Uterus (tissue), 4 donors: ENCODE results near the gene PHYHIPL. TPM values are rescaled to one million over a fixed set of nuclear protein-coding genes. Genes with fewer than 3 reads are reported as not detected.

ENCODE experiments used
- DNase-seq, 2 donors: peaks; one replicate each; pipeline ENCODE4 v3.0.0-alpha.2; 2019 to 2020
- H3K27ac ChIP-seq, 2 donors: fragments of 200-600 bp; sonication (generic); 1 replicate in 1 of 2; 2 replicates in 1 of 2; pipeline ENCODE4 v1.5.1; 2016 to 2018
- H3K27me3 ChIP-seq, 2 donors: fragments of 200-600 bp; sonication (generic); one replicate each; pipeline ENCODE4 v1.5.1; 2018 to 2019; ENCODE audit warnings: control low read depth in 1 of 2
- H3K36me3 ChIP-seq, 2 donors: fragments of 200-600 bp; sonication (generic); one replicate each; pipeline ENCODE4 v1.5.1; 2019; ENCODE audit warnings: control low read depth in 1 of 2
- H3K4me1 ChIP-seq, 2 donors: fragments of 200-600 bp; sonication (generic); one replicate each; pipeline ENCODE4 v1.5.1; 2018 to 2019; ENCODE audit warnings: control low read depth in 1 of 2
- H3K4me3 ChIP-seq, 2 donors: fragments of 200-600 bp; sonication (generic); 1 replicate in 1 of 2; 2 replicates in 1 of 2; pipeline ENCODE4 v1.5.1; 2018 to 2019; ENCODE audit warnings: mild to moderate bottlenecking in 1 of 2
- H3K9me3 ChIP-seq, 2 donors: fragments of 200-600 bp; sonication (generic); one replicate each; pipeline ENCODE4 v1.5.1; 2019; ENCODE audit warnings: control low read depth in 1 of 2
- POLR2A ChIP-seq, 2 donors: fragments of 450-650 bp; IDR thresholded peaks; one replicate each; pipeline ENCODE4 v1.6.1; 2016; ENCODE audit warnings: antibody characterized with exemption in 2 of 2, mild to moderate bottlenecking in 1 of 2, moderate library complexity in 1 of 2
- intact Hi-C: fragments of 100-400 bp; cut with DNase I; formaldehyde crosslinking; loops from one replicate; pipeline ENCODE4 v1.15.1; 2023; ENCODE audit warnings: low total_unique reads
- total RNA-seq, 4 donors: library from RNA; depleted of rRNA in 3 of 4; stranded (reverse); fragments of >200 nt in 3 of 4; gene quantifications; one replicate each; pipeline versions ENCODE4 v1.1.0 to v1.2.4, GENCODE V29; 2014 to 2023
- TF ChIP-seq, protein P1 (sequence below), 4 experiments: fragments of 200-600 bp in 2 of 4; fragments of 450-650 bp in 2 of 4; sonication (generic) in 2 of 4; IDR thresholded peaks; one replicate each; pipeline ENCODE4 v1.5.1; 2016 to 2019; ENCODE audit warnings: antibody characterized with exemption in 4 of 4, mild to moderate bottlenecking in 2 of 4, moderate library complexity in 1 of 4
- donor health status: DM: yes; HTN: yes; CAD: no.

The PHYHIPL gene
- total RNA-seq, 4 donors from 2014 or later: 0.12 to 0.83 TPM; not detected in 2

DNA sequence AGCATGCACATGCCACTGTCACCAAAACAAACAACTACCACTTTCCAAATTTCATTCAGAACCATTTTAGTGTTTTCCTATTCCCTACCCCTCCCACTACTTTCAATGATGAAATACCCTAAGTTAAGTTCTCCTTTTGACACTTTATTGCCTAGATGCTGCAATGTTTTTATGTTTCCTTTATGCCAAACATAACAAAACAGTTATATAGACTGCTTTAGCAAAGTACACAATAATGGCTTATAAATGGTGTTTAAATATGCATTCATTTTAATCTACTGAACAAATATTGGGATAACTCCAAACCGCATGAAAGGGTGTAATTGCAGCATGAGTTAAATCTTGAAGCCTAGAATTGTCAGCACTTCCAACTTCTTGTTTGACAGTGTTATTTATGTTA lies 69.2 kb downstream of the PHYHIPL start:
- Histone ChIP-seq H3K27ac (no peak overlapping the region), H3K9me3 (no peaks in the 10 kb centered on the region), H3K4me3 (no peak overlapping the region), H3K27me3 (no peaks in the 10 kb centered on the region), H3K36me3 (no peaks in the 10 kb centered on the region), H3K4me1 (no peaks in the 10 kb centered on the region)
- TF ChIP-seq, protein P1, sequence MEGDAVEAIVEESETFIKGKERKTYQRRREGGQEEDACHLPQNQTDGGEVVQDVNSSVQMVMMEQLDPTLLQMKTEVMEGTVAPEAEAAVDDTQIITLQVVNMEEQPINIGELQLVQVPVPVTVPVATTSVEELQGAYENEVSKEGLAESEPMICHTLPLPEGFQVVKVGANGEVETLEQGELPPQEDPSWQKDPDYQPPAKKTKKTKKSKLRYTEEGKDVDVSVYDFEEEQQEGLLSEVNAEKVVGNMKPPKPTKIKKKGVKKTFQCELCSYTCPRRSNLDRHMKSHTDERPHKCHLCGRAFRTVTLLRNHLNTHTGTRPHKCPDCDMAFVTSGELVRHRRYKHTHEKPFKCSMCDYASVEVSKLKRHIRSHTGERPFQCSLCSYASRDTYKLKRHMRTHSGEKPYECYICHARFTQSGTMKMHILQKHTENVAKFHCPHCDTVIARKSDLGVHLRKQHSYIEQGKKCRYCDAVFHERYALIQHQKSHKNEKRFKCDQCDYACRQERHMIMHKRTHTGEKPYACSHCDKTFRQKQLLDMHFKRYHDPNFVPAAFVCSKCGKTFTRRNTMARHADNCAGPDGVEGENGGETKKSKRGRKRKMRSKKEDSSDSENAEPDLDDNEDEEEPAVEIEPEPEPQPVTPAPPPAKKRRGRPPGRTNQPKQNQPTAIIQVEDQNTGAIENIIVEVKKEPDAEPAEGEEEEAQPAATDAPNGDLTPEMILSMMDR (IDR thresholded peaks at IDR 0.05): no peak
- TF ChIP-seq POLR2A (IDR thresholded peaks at IDR 0.05): no peak
- intact Hi-C loops: loop anchor here (10.0 kb wide), 1 partner anchor 379 kb away; no protein-coding TSS in a partner anchor
- no peak for DNase-seq

DNA sequence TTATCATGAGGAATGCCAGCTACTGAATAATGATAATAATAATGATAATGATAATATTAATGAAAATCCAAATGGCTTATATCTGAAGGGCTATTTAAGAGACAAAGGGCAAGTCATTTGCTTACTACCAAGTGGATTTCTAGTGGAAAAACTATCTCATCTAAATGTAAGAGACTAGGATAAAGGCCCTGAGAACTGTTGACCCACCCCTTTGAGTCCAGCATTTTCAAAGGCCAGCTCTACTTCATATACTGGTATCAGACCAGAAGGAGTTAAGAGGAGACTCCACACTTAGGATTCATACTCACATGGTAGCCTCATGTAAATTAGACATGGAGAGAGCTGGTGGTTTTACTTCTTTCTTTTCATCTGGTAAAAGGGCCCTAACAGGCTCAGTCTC lies 76.0 kb downstream of the PHYHIPL start:
- H3K36me3 ChIP-seq: no peaks in the 10 kb centered on the region
- H3K4me3 ChIP-seq: no peak overlapping the region
- TF ChIP-seq, protein P1 (IDR thresholded peaks at IDR 0.05): no peak
- no peak for TF ChIP-seq POLR2A (IDR thresholded peaks at IDR 0.05)
- DNase-seq: no peak
- intact Hi-C loops: no loop called here
- H3K4me1 ChIP-seq: no peaks in the 10 kb centered on the region
- no peaks in the 10 kb centered on the region for H3K9me3 ChIP-seq
- H3K27ac ChIP-seq: no peak overlapping the region
- H3K27me3 ChIP-seq: no peaks in the 10 kb centered on the region

DNA sequence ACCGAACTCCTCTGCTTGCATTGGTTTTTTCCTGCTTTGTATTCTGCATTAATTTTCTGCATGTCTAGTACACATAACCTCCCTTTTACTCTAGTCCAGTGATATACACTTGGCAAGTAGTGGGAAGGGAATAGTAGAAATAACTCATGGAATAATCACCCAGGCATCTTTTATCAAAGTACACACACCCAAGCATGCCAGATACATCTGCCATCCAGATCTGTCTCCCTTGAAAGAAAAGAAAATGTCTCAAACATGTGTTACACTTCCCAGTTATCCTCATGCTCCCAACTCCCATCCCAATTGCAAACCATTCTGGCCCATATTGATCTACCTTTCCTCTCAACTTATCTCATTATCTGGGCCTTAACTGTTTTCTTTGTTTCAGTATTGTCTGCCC lies 79.0 kb downstream of the PHYHIPL start:
- no peaks in the 10 kb centered on the region for H3K36me3 ChIP-seq
- intact Hi-C loops: no loop called here
- H3K4me3 ChIP-seq: no peak overlapping the region
- no peak for DNase-seq
- H3K27me3 ChIP-seq: no peaks in the 10 kb centered on the region
- no peaks in the 10 kb centered on the region for H3K4me1 ChIP-seq
- H3K27ac ChIP-seq: no peak overlapping the region
- no peaks in the 10 kb centered on the region for H3K9me3 ChIP-seq
- TF ChIP-seq, protein P1 (IDR thresholded peaks at IDR 0.05): no peak
- no peak for TF ChIP-seq POLR2A (IDR thresholded peaks at IDR 0.05)

DNA sequence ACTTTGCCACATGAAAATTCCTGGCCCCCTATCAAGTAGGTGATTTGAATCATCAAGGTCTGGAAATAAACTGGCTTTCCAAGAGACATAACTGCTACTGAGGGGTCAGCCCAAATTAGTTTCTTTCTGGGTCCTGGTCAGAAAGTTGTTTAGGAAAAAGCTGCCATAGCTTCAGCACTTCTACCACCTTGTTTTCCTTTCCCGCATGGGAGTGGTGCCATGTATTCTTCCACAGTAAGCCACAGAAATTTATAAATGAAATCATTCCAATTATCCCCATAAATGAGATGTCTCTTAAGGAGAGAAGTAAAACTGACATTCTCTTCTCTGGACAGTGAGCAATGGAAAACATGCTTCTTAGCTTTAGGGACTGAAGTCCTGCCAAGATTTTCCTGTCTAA lies 80.8 kb downstream of the PHYHIPL start:
- Histone ChIP-seq H3K27ac (no peak overlapping the region), H3K4me3 (no peak overlapping the region), H3K4me1 (no peaks in the 10 kb centered on the region), H3K9me3 (no peaks in the 10 kb centered on the region), H3K36me3 (no peaks in the 10 kb centered on the region), H3K27me3 (no peaks in the 10 kb centered on the region)
- DNase-seq: no peak
- intact Hi-C loops: no loop called here
- TF ChIP-seq, protein P1 (IDR thresholded peaks at IDR 0.05): no peak
- TF ChIP-seq POLR2A (IDR thresholded peaks at IDR 0.05): no peak

DNA sequence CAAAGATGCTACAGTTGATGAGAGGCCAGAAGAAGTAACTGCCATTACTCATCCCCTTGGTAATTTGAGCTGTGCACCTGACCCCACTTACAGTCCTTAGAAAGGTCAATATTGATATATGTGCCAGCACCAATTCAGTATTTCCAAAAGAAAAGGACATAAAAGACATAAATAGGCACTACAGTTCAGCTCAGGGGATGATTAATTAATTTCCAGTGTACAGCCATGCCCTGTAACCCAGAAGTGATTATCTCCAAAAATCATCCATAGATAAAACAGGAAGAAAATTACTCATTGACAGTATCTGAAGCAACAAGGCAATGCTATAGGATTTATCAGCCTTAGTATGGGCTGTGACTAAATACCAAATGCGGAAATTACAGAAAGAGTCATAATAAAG lies 82.4 kb downstream of the PHYHIPL start:
- H3K36me3 ChIP-seq: no peaks in the 10 kb centered on the region
- intact Hi-C loops: no loop called here
- TF ChIP-seq, protein P1 (IDR thresholded peaks at IDR 0.05): no peak
- TF ChIP-seq POLR2A (IDR thresholded peaks at IDR 0.05): no peak
- no peaks in the 10 kb centered on the region for H3K27me3 ChIP-seq
- H3K4me1 ChIP-seq: no peaks in the 10 kb centered on the region
- H3K9me3 ChIP-seq: no peaks in the 10 kb centered on the region
- DNase-seq: no peak
- H3K27ac ChIP-seq: no peak overlapping the region
- H3K4me3 ChIP-seq: no peak overlapping the region
